GM21576 (cell line): ENCODE data around the gene MYO3B.

Experiments
- ATAC-seq: cut with Tn5 transposase; IDR thresholded peaks from one replicate; pipeline ENCODE4 v1.9.1; 2021; ENCODE audit warnings: mild to moderate bottlenecking, moderate library complexity; ENCODE audit not compliant: unreplicated experiment

The MYO3B gene

GRCh38 chr2:170298115-170298514 lies 120.2 kb downstream of the MYO3B start:
- peak; percentile 82 for ATAC-seq

- ATAC-seq = no peak
These were observed 121.0 kb downstream of the MYO3B start for GRCh38 chr2:170298861-170299429.

- no peak for ATAC-seq
These were observed 123.0 kb downstream of the MYO3B start for GRCh38 chr2:170300993-170301392.

GRCh38 chr2:170301626-170302025 lies 123.7 kb downstream of the MYO3B start:
- ATAC-seq = no peak

- no peak for ATAC-seq
These were observed 127.8 kb downstream of the MYO3B start for GRCh38 chr2:170305711-170306110.

GRCh38 chr2:170306293-170306873 lies 128.4 kb downstream of the MYO3B start:
- ATAC-seq = no peak

- ATAC-seq = no peak
These were observed 129.1 kb downstream of the MYO3B start for GRCh38 chr2:170307052-170307451.

GRCh38 chr2:170307555-170308351 lies 129.8 kb downstream of the MYO3B start:
- no peak for ATAC-seq

- ATAC-seq = no peak
These were observed 133.0 kb downstream of the MYO3B start for GRCh38 chr2:170310876-170311502.

GRCh38 chr2:170313347-170313991 lies 135.5 kb downstream of the MYO3B start:
- no peak for ATAC-seq

- no peak for ATAC-seq
These were observed 136.0 kb downstream of the MYO3B start for GRCh38 chr2:170313992-170314348.

GRCh38 chr2:170314744-170315447 lies 136.9 kb downstream of the MYO3B start:
- ATAC-seq = no peak

GRCh38 chr2:170320948-170321347 lies 143.0 kb downstream of the MYO3B start:
- ATAC-seq = no peak

GRCh38 chr2:170321526-170321925 lies 143.6 kb downstream of the MYO3B start:
- no peak for ATAC-seq

GRCh38 chr2:170322140-170322766 lies 144.3 kb downstream of the MYO3B start:
- ATAC-seq = no peak

GRCh38 chr2:170323743-170324142 lies 145.8 kb downstream of the MYO3B start:
- no peak for ATAC-seq

GRCh38 chr2:170324640-170325046 lies 146.7 kb downstream of the MYO3B start:
- no peak for ATAC-seq

GRCh38 chr2:170330881-170331280 lies 152.9 kb downstream of the MYO3B start:
- ATAC-seq = no peak

GRCh38 chr2:170332676-170333402 lies 154.9 kb downstream of the MYO3B start:
- ATAC-seq = no peak

- ATAC-seq = no peak
These were observed 157.4 kb downstream of the MYO3B start for GRCh38 chr2:170335351-170335750.
